SK-N-SH (cell line): ENCODE data around the gene UBASH3B.

ENCODE experiments used
- EZH2phosphoT487 ChIP-seq: fragments of 200-600 bp; sonication (generic); IDR thresholded peaks from 2 replicates; pipeline ENCODE4 v1.6.1; 2017; ENCODE audit warnings: low read depth, mixed run types, mild to moderate bottlenecking, antibody characterized with exemption, moderate library complexity, borderline replicate concordance
- TAF1 ChIP-seq: IDR thresholded peaks from 2 replicates; pipeline ENCODE4 v1.6.1; 2012; ENCODE audit warnings: low read depth, mild to moderate bottlenecking, low read length, moderate library complexity, borderline replicate concordance
- TF ChIP-seq, protein P1 (sequence below): IDR thresholded peaks from 2 replicates; pipeline ENCODE4; 2012
- TF ChIP-seq, protein P2 (sequence below): fragments of 200-600 bp; sonication (generic); IDR thresholded peaks from 2 replicates; pipeline ENCODE4 v1.6.1; 2017; ENCODE audit warnings: antibody characterized with exemption, mild to moderate bottlenecking, moderate library complexity
- TF ChIP-seq, protein P3 (sequence below): IDR thresholded peaks from 2 replicates; pipeline ENCODE4 v1.4.0; 2012; ENCODE audit warnings: low read depth

DNA sequence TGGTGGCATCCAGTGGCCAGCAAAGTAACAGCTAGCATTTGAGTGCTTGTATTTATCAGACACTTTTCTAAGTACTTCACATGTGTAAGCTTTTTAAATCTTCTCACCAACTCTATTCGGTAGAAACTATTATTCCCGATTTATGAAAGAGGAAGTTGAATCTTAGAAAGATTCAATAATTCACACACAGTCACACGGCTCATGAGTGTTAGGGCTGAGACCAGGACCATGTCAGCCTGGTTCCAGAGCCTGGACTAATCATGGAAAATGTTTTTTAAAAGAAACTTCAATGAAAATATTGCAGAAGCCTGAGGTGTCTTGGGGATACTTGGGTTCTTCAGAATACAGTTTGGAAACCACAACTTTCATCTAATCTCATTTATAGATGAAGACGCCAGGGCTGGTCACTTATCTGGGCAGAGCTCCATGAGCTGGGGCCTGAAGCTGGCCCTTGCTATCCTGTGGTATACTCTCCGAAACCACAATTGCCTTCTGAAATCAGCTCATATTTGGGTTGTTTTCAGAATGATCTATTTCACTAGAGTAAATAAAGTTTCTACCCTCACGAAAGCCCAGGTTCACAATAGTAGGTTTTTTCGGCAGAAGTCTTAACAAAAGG, 178.4 kb downstream of the UBASH3B start:
- TF ChIP-seq, protein P1, sequence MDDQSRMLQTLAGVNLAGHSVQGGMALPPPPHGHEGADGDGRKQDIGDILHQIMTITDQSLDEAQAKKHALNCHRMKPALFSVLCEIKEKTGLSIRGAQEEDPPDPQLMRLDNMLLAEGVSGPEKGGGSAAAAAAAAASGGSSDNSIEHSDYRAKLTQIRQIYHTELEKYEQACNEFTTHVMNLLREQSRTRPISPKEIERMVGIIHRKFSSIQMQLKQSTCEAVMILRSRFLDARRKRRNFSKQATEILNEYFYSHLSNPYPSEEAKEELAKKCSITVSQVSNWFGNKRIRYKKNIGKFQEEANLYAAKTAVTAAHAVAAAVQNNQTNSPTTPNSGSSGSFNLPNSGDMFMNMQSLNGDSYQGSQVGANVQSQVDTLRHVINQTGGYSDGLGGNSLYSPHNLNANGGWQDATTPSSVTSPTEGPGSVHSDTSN, result no peak
- TF ChIP-seq, protein P2, sequence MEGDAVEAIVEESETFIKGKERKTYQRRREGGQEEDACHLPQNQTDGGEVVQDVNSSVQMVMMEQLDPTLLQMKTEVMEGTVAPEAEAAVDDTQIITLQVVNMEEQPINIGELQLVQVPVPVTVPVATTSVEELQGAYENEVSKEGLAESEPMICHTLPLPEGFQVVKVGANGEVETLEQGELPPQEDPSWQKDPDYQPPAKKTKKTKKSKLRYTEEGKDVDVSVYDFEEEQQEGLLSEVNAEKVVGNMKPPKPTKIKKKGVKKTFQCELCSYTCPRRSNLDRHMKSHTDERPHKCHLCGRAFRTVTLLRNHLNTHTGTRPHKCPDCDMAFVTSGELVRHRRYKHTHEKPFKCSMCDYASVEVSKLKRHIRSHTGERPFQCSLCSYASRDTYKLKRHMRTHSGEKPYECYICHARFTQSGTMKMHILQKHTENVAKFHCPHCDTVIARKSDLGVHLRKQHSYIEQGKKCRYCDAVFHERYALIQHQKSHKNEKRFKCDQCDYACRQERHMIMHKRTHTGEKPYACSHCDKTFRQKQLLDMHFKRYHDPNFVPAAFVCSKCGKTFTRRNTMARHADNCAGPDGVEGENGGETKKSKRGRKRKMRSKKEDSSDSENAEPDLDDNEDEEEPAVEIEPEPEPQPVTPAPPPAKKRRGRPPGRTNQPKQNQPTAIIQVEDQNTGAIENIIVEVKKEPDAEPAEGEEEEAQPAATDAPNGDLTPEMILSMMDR, result no peak
- TF ChIP-seq, protein P3, sequence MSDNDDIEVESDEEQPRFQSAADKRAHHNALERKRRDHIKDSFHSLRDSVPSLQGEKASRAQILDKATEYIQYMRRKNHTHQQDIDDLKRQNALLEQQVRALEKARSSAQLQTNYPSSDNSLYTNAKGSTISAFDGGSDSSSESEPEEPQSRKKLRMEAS, result no peak
- no peak for TF ChIP-seq TAF1
- no peak for TF ChIP-seq EZH2phosphoT487
